HG03575 (cell line): Measurements from ENCODE around the gene INHBA.

Experiments
- ATAC-seq: cut with Tn5 transposase; IDR thresholded peaks from one replicate; pipeline ENCODE4 v1.9.1; 2021; ENCODE audit not compliant: unreplicated experiment, insufficient number of reproducible peaks, low FRiP score; ENCODE audit errors: extremely low read depth

INHBA gene

DNA sequence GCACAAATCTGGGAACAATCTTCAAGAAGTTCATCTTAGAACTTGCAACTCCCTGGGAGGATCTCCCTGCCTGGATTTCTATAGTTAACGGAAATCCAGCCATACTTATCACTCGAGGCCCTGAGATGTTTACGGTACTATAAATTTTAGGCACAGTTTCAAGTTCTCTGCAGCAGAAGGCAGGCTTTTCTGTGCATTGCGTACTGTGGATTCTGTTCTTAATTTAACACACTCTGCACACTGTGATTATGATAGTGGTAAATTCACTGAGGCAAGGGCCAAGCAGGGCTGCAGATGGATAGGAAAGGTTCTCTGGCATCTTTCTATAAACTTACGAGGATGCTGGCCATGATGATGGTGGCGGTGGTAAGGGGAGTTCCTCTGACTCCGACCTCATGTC, 10.6 kb downstream of the INHBA start:
- ATAC-seq: no peak

DNA sequence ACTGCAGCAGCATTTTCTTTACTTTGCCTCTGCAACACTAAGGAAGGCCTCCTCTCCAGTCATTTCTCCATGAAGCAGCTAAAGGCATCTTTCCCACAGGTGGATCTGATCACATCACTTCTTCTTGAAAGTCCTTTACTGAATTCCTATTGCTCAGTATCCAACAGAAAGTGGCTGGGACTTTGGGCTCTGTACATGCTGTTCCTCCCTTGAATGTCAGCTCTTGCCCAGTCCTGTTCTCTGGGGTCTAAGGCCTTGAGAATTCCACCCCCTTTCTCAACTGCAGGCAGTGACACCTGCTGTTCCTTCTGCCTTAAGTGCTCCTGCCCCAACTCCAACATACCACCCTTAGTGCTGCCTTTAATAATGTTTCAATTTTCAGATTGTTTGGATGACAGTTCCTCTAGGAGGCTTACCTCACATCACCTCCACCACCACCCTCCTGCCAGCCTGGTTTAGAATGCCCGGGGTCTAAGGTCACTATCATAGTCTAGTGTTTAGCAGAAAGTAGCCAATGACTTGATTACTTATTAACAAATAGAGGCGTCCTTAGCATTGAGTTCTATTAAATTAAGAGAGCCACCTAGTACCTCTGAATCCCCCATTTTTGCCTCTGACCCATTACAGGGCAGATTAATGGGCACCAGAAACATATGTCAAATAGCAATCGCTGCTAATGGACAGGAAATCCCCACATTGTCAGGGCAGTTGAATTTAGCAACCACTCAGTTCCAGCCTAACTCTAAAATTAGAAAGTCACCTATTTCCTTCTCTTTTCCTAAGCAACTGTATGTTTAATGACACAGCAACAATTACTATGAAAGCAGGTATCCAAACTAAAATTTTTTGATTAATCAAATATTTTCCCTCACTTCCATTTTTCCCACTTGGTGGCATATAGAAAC, 11.4 kb downstream of the INHBA start:
- ATAC-seq: no peak

DNA sequence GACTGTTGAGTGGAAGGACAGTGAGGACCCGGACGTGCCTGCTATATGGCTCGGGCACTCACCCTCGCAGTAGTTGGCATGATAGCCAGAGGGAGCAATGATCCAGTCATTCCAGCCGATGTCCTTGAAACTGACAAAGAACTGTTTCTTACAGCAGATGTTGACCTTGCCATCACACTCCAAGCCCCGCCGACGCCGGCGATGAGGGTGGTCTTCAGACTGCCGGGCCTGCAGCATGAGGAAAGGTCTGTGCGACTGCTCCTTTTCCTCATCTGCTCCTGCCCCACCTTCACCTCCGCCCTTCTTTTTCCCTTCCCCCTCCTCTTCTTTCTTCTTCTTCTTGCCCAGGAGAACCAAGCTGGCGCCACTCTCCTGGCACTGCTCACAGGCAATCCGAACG, 13.1 kb downstream of the INHBA start:
- ATAC-seq: no peak

DNA sequence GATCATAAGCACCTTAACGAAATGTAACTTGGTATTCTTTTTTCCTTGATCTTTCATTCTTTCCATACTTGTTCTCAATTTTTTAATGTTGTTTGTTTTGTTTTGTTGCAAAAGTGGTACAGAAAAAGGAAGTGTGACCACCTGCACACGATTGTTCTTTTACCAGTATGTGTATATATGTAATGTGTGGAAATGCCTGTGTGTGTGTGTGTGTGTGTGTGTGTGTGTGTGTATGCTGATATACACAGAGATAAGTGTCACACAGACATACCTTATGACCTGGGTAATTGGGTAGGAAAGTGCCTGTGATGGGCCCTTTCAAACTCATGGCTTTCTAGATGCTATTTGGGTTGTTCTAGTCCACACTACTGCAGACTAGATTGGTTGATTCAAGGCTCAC, 14.0 kb downstream of the INHBA start:
- no peak for ATAC-seq

DNA sequence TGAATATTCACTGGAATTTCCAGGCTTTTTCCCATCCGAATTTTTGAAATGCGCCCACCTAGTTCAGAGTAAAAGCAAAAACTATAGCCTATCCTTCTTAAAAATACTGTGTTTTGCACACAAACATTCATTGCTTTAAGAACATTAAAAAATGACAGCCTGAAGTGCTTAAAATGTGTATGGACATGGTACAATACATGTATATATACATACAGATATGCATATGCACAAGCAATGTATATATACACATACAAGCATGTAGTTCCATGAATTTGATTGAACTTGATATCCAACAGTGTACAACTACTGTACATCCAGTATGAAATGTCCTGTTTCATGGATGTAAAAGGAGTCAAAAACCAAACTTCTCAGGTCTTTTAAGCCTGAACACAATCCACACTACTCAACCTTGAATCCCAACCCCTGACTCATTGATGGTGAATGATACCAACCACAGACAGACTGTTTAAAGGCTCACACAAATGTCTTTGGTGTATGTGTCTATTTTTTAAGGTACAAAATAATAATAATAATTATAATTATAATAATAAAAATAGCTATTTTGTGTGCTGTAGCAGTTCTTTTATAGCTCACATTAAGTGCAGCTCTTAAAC, 14.8 kb downstream of the INHBA start:
- no peak for ATAC-seq

DNA sequence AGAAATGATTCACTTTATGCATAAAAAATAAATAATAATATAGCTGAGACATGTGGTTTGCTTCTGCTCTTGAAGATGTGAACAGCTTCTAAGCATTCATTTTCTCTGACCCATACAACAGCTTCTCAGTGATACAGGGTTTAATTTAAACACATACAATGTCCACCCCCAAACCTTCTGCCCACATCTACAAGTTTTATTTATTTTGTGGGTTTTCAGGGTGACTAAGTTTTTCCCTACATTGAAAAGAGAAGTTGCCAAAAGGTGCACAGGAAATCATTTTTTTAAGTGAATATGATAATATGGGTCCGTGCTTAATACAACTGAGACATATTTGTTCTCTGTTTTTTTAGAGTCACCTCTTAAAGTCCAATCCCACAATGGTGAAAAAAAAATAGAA, 17.2 kb downstream of the INHBA start:
- ATAC-seq: no peak

DNA sequence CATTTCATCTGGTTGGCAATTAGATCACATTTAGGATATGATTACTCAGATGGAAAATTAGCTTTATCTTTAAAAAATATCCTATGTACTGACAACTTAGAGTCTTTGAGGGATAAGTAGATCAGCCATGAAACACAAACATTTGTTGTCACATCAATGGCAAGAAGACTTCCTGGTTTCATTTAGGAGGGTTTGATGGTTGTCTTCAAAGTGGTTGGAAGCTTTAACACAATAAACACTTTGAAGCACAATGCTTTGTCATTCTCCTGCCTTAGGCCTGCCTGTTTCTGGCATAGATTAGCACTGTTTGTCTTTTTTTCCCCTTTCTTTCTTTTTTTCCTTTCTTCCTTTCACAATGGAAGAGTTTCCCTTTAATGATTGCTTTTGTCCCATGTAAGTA, 20.5 kb downstream of the INHBA start:
- no peak for ATAC-seq

DNA sequence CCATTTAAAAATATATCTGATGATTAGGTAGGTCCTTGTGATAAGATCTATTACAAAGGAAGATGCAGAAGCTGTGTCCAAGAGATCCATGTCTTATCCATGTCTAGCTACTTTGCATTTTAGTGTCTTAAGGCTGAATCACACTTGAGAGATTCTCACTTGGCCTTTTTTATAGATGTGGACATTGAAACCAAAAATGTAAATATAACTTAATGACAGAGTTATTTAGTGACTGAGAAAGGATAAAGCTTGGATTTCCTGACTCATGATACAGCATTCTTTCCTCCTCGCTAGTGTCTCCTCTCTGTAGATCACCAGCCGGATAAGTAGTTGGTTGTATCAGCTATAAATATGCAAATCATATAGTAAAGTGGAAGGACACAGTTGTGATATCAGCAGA, 23.3 kb downstream of the INHBA start:
- no peak for ATAC-seq

DNA sequence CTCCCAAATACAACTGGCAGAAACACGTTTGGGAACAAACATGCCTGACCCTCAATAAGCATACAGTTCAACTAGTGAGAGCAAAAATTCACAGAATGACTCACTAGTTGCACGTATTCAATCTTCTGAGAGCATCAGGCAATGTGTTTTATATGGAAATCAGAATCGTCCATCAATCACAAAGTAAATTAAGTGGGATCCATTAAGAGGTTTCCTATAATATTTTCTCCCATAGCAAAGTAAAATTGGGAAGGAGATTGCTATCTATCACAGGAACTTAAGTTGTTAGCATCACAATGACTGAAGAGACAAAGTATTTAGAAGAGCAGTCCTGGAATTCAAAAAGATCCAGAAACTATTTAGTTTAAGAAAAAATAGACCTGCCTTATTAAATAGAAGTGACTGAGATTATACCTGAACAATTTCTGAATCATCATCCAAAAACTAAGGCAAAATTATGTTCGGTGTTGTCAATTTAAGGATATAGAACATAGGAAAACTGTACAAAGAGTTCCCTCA, 28.3 kb downstream of the INHBA start:
- no peak for ATAC-seq

DNA sequence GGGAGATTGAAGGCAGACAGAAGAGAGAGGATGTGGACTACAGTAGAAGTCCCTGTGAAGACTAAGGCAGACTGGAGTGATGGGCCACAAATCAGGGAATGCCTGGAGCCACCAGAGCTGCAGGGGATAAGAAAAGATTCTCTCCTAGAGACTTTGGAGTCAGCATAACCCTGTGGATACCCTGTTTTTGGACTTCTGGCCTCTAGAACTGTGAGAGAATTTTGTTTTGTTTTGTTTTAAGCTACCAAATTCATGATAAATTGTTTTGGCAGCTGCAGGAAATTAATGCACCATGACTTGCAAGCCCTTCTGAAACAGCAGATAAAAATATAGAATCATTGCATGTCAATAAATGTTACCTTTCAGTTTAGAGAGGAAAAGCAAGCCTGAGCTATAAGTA, 41.3 kb downstream of the INHBA start:
- ATAC-seq: no peak

DNA sequence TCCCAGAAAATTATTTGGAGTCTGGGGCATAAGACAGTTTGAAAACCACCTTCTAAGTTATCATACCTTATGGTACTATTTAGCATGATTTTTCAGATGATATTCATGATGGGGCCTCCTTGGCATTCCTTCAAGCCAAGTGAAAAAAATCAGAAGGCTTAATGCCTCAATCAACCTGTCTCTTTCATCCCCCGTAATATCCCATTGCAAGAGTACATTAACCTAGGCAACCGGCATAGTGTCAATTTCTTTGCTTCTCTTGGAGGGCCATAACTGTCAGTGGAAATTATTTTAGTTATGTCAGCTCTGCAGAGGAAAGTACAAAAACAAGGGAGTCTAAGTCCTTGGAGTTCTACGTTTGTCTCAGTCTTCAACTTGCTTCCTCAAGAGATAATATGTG, 43.4 kb downstream of the INHBA start:
- ATAC-seq: no peak

DNA sequence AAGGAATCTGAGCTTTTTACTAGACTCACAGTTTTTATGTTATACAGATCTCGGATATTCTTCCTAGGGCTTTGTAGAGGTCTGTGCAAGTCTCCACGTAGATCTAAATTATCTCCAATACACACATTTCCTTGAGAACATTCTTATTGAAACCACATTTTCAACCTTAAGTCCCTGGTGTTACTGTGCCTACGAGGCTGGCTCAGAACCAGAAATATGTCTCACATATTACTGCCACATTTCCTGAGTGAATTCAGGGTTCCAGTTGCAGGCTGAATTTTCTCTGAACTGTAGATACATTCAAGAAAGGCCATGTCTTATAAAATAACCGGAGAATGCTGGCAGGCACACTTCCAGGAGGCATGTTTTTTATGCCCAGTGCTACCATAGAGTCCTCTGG, 46.5 kb downstream of the INHBA start:
- no peak for ATAC-seq

DNA sequence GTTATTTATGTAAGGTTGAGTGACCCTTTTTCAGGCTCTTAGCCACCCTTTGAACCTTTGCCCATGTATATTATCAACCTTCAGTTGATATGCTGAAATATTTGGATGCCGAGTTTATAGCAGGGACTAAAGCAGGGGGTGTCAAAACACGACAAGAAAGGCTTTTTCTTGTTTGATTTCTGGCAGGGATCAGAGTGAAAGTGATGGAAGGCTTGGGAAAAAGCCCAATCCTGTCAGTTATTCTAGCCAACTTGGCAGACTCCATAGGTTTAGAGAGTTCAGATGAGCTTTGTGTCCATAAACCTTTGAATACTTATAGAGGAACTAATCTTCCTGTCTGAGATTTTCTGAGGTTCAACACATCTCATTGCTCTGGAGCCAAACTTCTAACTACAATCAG, 47.5 kb downstream of the INHBA start:
- ATAC-seq: no peak

DNA sequence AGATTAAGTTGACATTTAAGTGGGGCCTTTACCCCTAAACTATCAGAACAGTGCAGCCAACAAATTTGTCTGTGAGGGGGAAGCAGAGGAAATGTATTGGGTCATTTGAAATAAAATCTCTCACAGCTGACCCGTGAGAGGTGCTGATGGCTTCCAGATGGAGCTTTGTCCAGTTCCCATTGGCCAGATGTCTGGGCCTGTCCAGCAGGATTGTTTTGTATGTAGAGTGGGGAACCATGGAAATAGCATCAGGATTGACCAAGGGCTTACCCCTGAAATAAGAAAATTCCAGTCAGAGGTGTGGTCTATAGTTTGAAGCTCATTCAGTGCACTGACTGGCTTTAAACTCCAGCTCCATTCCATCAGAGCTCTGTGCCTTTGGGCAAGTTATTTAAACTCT, 50.6 kb downstream of the INHBA start:
- no peak for ATAC-seq

DNA sequence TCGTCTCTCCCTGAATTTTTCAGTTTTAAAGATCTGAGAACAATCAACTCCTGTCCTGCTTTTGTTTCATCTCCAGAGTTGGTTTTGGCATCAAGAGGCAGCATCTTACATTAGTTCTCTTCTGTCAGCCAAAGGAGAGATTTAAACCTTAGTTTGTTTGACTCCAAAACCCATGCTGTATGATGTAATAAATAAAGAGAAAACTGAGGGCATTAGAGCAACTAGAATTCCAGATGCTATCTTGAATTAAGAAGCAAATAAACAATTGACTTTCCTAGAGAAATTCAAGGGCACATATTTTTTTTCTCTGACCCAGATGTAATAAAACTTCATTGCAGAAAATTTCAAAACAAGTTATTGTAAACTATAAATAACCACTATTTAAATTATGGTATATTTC, 54.4 kb downstream of the INHBA start:
- no peak for ATAC-seq

DNA sequence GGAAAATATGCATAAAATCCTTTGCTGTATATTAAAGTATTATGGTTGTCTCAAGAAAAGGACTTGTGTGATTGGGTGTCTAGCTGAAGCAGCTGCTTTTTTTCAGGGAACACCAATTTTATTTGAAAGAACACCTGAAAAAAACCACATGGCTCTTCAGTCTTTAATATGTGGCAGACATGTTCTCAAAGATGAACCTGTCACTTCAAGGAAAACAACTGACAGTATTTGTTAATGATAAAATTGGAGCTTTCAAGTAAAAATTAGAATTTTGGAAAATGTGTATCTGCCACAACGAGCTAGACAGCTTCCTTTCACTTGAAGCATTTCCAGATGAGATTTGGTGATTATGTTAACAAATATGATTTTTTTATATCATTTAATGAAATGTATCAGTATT, 59.3 kb downstream of the INHBA start:
- ATAC-seq: no peak

DNA sequence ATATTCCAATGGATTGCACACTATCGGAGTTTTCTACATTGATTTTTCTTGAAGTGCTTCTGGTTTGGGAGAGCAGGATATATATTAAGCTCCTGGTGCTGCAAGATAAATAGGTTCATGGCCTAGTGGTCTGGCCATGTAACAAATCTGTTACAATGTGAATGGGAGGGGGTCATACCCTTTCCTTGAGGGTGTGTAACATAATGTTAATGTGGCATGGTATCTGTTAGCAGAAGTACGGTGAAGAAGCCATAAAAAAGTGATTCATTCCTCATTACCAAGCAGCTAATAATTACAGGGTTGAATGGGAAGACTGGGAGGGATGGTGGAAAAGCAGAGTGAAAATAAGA, 61.2 kb downstream of the INHBA start:
- ATAC-seq: no peak

DNA sequence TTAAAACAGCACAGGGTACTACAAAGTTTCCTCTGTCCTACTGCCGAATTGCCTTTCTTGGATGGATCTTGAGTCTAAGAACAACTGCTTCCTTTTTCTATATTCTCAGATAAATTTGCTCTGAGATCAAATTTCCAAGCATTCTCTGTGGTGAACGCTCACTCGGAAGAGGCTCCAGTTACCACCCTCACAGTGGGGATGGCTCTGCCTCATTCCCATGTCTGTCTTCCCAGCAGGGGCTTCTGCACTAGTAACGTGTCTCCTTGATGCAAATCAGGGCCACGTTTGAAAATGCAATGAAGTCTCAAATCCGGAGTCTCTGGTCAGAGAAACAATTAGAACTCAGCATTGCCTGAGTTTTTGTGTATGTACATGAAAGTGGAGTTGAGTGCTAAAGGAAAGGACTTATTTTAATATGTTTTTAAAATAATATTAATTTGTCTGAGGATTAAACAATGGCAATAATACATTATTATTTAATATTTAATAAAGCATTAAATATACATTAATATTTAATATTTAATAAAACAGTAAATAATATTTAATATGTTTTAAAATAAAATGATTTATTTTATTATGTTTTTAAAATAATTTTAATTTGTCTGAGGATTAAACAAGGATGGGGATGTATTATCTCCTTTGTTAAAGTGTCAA, 61.8 kb downstream of the INHBA start:
- no peak for ATAC-seq

DNA sequence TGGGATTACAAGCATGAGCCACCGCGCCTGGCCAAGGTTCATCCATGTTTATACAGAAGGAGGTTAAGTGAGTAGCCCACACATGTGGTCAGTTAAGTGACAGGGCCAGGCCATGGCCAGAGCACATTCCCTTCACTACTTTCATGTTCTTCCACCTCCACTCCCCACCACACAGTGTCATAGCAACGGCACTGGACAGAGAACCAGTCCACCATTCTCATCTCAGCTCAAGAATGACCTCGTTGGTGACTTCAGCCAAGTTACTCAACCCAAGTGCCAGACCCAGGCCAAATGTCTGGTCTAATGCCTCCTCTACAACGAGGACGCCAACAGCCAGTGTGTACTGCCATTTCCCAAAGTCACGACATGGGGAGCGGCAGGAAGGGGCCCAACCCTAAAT, 62.4 kb downstream of the INHBA start:
- ATAC-seq: no peak

DNA sequence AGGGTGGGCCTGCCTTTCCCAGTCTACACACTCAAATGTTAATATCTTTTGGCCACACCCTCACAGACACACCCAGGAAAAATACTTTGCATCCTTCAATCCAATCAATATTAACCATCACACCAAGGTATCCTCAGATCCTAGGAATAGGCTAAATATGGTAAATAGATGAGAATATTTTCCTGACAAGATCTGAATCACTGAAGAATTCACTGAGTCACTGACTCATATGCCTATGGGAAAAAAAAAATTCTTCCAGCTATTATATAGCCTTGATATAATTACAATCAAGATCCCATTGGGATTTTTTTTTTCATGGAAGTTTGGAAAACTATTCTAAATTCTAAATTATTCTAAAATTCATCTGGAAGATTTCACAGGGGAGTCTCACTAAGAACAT, 65.8 kb downstream of the INHBA start:
- no peak for ATAC-seq
